H1 (cell line): ENCODE measurements around the gene CERKL. TPM values are rescaled to one million over a fixed set of nuclear protein-coding genes. Genes with fewer than 3 reads are reported as not detected.

Source experiments
- CTCF ChIA-PET: fragments of 300-600 bp; sonication (Branson Sonifier 250); formaldehyde crosslinking; loops from one replicate; lab custom pipeline; 2021; ENCODE audit not compliant: partially characterized antibody; lab: Charles Lee
- POLR2A ChIA-PET: fragments of 300-600 bp; sonication (Branson Sonifier 250); formaldehyde crosslinking; loops from one replicate; lab custom pipeline; 2021; ENCODE audit warnings: inconsistent platforms; ENCODE audit not compliant: partially characterized antibody; lab: Charles Lee
- DNase-seq, 2 experiments: peaks; one replicate each; pipeline versions ENCODE4 v3.0.0 to v3.0.0-alpha.2; 2010 to 2022; ENCODE audit warnings: low spot score in 2 of 2, low read depth in 1 of 2, mixed read lengths in 1 of 2
- FAIRE-seq: peaks from 2 replicates; lab custom pipeline; 2011; peaks lifted over from hg19 to GRCh38; lab: Jason Lieb, UNC
- H2AFZ ChIP-seq: 2 replicates; pipeline ENCODE4 v1.8.1; 2012; ENCODE audit warnings: low read length, inconsistent platforms
- H2AK5ac ChIP-seq: 2 replicates; pipeline ENCODE4 v1.6.1; 2013; ENCODE audit warnings: low read depth, low read length
- H2BK120ac ChIP-seq: replicated peaks from 2 replicates; pipeline ENCODE3; 2013; ENCODE audit warnings: low read depth, low read length, inconsistent platforms
- H2BK12ac ChIP-seq: 2 replicates; pipeline ENCODE4 v1.6.1; 2013; ENCODE audit warnings: low read depth, low read length
- H2BK15ac ChIP-seq: 2 replicates; pipeline ENCODE4 v1.6.1; 2013; ENCODE audit warnings: low read length
- H2BK20ac ChIP-seq: 2 replicates; pipeline ENCODE4 v1.6.1; 2013; ENCODE audit warnings: low read length
- H2BK5ac ChIP-seq: 2 replicates; pipeline ENCODE4 v1.6.1; 2013; ENCODE audit warnings: low read depth, low read length
- H3K14ac ChIP-seq: 2 replicates; pipeline ENCODE4 v1.6.1; 2013; ENCODE audit warnings: inconsistent platforms; ENCODE audit not compliant: insufficient read length
- H3K18ac ChIP-seq: 2 replicates; pipeline ENCODE4 v1.6.1; 2013; ENCODE audit warnings: low read length; ENCODE audit errors: extremely low read depth
- H3K23ac ChIP-seq: 2 replicates; pipeline ENCODE4 v1.6.1; 2013; ENCODE audit warnings: inconsistent platforms; ENCODE audit not compliant: insufficient read length
- H3K23me2 ChIP-seq: 2 replicates; pipeline ENCODE4 v1.6.1; 2013; ENCODE audit warnings: low read depth, low read length
- H3K27ac ChIP-seq: 2 replicates; pipeline ENCODE4 v1.6.1; 2011; ENCODE audit warnings: low read depth, low read length, inconsistent platforms
- H3K27me3 ChIP-seq, 4 experiments: replicated peaks in 1 of 4; 1 replicate in 1 of 4; 2 replicates in 3 of 4; pipeline versions ENCODE4 v1.6.1 to v1.8.1; 2011 to 2013; ENCODE audit warnings: low read length in 3 of 4, mild to moderate bottlenecking in 3 of 4, inconsistent platforms in 2 of 4, mixed read lengths in 2 of 4, moderate library complexity in 1 of 4; ENCODE audit not compliant: control insufficient read depth in 3 of 4, insufficient read depth in 3 of 4; ENCODE audit errors: extremely low read depth in 1 of 4
- H3K36me3 ChIP-seq, 4 experiments: 2 replicates each; pipeline versions ENCODE4 v1.6.1 to v1.8.1; 2011 to 2013; ENCODE audit warnings: mild to moderate bottlenecking in 4 of 4, low read length in 3 of 4, moderate library complexity in 2 of 4, control low read depth in 1 of 4, inconsistent platforms in 1 of 4; ENCODE audit not compliant: insufficient read depth in 4 of 4, control insufficient read depth in 2 of 4
- H3K4ac ChIP-seq: replicated peaks from 2 replicates; pipeline ENCODE3; 2013; ENCODE audit warnings: low read length, low read depth, mixed read lengths, inconsistent platforms; ENCODE audit not compliant: insufficient read length
- H3K4me1 ChIP-seq, 4 experiments: replicated peaks in 1 of 4; 1 replicate in 1 of 4; 2 replicates in 3 of 4; pipeline versions ENCODE4 v1.6.1 to v1.8.1; 2011 to 2013; ENCODE audit warnings: low read length in 3 of 4, inconsistent platforms in 2 of 4, mixed read lengths in 1 of 4; ENCODE audit not compliant: insufficient read depth in 4 of 4, control insufficient read depth in 3 of 4
- H3K4me2 ChIP-seq, 2 experiments: 2 replicates each; pipeline versions ENCODE4 v1.6.1 to v1.8.1; 2011 to 2013; ENCODE audit warnings: low read depth in 2 of 2, low read length in 2 of 2, control low read depth in 1 of 2, inconsistent platforms in 1 of 2, mild to moderate bottlenecking in 1 of 2; ENCODE audit not compliant: insufficient read depth in 1 of 2
- H3K4me3 ChIP-seq, 4 experiments: fragments of 200-600, 300-600 bp in 1 of 4; sonication (generic), shearing (Covaris generic), sonication (Bioruptor Twin) in 1 of 4; 2 replicates each; pipeline versions ENCODE4 v1.5.1 to v1.8.1; 2011 to 2016; ENCODE audit warnings: low read length in 4 of 4, low read depth in 3 of 4, control low read depth in 2 of 4, inconsistent platforms in 2 of 4, mild to moderate bottlenecking in 2 of 4, mixed read lengths in 1 of 4, moderate library complexity in 1 of 4; ENCODE audit not compliant: insufficient read depth in 2 of 4; ENCODE audit errors: extremely low read depth in 1 of 4
- H3K56ac ChIP-seq: replicated peaks from 2 replicates; pipeline ENCODE3; 2013; ENCODE audit warnings: low read depth, mild to moderate bottlenecking, mixed read lengths, low read length, inconsistent platforms; ENCODE audit not compliant: insufficient read length
- H3K79me1 ChIP-seq: 2 replicates; pipeline ENCODE4 v1.6.1; 2013; ENCODE audit warnings: low read depth, low read length, control low read depth
- H3K79me2 ChIP-seq, 2 experiments: 2 replicates each; pipeline versions ENCODE4 v1.6.1 to v1.8.1; 2012 to 2013; ENCODE audit warnings: low read length in 2 of 2, mild to moderate bottlenecking in 2 of 2, inconsistent platforms in 1 of 2; ENCODE audit not compliant: insufficient read depth in 2 of 2, control insufficient read depth in 1 of 2
- H3K9ac ChIP-seq, 4 experiments: replicated peaks in 1 of 4; 1 replicate in 1 of 4; 2 replicates in 3 of 4; pipeline versions ENCODE4 v1.6.1 to v1.8.1; 2011 to 2013; ENCODE audit warnings: low read depth in 3 of 4, low read length in 3 of 4, control low read depth in 2 of 4, mild to moderate bottlenecking in 2 of 4, moderate library complexity in 2 of 4, inconsistent platforms in 1 of 4; ENCODE audit errors: extremely low read depth in 1 of 4
- H3K9me3 ChIP-seq, 2 experiments: 2 replicates each; pipeline versions ENCODE4 v1.6.1 to v1.8.1; 2012 to 2013; ENCODE audit warnings: mild to moderate bottlenecking in 2 of 2, moderate library complexity in 2 of 2, control low read depth in 1 of 2, inconsistent platforms in 1 of 2, low read depth in 1 of 2, low read length in 1 of 2, mixed read lengths in 1 of 2; ENCODE audit not compliant: insufficient read depth in 2 of 2
- H4K20me1 ChIP-seq, 2 experiments: replicated peaks in 1 of 2; 2 replicates each; pipeline versions ENCODE3 to v1.8.1; 2011 to 2013; ENCODE audit warnings: inconsistent platforms in 2 of 2, low read length in 2 of 2, mild to moderate bottlenecking in 1 of 2; ENCODE audit not compliant: insufficient read depth in 2 of 2, control insufficient read depth in 1 of 2
- H4K5ac ChIP-seq: 2 replicates; pipeline ENCODE4 v1.6.1; 2013; ENCODE audit warnings: low read length, low read depth, mixed read lengths, inconsistent platforms; ENCODE audit not compliant: insufficient read length
- H4K8ac ChIP-seq: 2 replicates; pipeline ENCODE4 v1.8.0; 2013; ENCODE audit warnings: mild to moderate bottlenecking, moderate library complexity, low read length, inconsistent platforms; ENCODE audit not compliant: insufficient read depth; ENCODE audit errors: extremely low read depth
- H4K91ac ChIP-seq: replicated peaks from 2 replicates; pipeline ENCODE3; 2013; ENCODE audit warnings: low read length, mixed read lengths, inconsistent platforms; ENCODE audit not compliant: insufficient read length
- ASH2L ChIP-seq: fragments of 200-600, 300-600 bp; sonication (generic); IDR thresholded peaks from one replicate; pipeline ENCODE4 v1.7.1; 2017; ENCODE audit warnings: low read length
- CEBPB ChIP-seq: IDR thresholded peaks from 2 replicates; pipeline ENCODE4 v1.6.1; 2012; ENCODE audit warnings: low read depth, low read length
- CHD2 ChIP-seq: IDR thresholded peaks from 2 replicates; pipeline ENCODE4 v1.6.1; 2012; ENCODE audit warnings: low read length, improper control_type of control experiment
- EGR1 ChIP-seq: IDR thresholded peaks from 2 replicates; pipeline ENCODE4 v1.6.1; 2011; ENCODE audit warnings: low read depth, low read length, borderline replicate concordance
- EP300 ChIP-seq, 2 experiments: IDR thresholded peaks; 1 replicate in 1 of 2; 2 replicates in 1 of 2; pipeline ENCODE4 v1.6.1; 2011 to 2012; ENCODE audit warnings: low read depth in 2 of 2, low read length in 2 of 2, mild to moderate bottlenecking in 2 of 2, borderline replicate concordance in 1 of 2, inconsistent platforms in 1 of 2, moderate library complexity in 1 of 2
- FOSL1 ChIP-seq: IDR thresholded peaks from 2 replicates; pipeline ENCODE4 v1.6.1; 2011; ENCODE audit warnings: mild to moderate bottlenecking, low read depth, low read length, moderate library complexity; ENCODE audit not compliant: insufficient read depth
- GABPA ChIP-seq: IDR thresholded peaks from 2 replicates; pipeline ENCODE4 v1.6.1; 2011; ENCODE audit warnings: mild to moderate bottlenecking, low read length, moderate library complexity, borderline replicate concordance; ENCODE audit not compliant: insufficient read depth
- GTF2F1 ChIP-seq: IDR thresholded peaks from 2 replicates; pipeline ENCODE4 v1.6.1; 2012; ENCODE audit warnings: low read depth, low read length, improper control_type of control experiment, borderline replicate concordance
- HDAC2 ChIP-seq, 2 experiments: fragments of 300-600 bp in 1 of 2; sonication (generic) in 1 of 2; IDR thresholded peaks; 2 replicates each; pipeline ENCODE4 v1.6.1; 2011 to 2012; ENCODE audit warnings: low read depth in 2 of 2, low read length in 2 of 2, mild to moderate bottlenecking in 2 of 2, moderate library complexity in 2 of 2, borderline replicate concordance in 1 of 2, inconsistent platforms in 1 of 2
- KDM5A ChIP-seq: fragments of 200-600 bp; IDR thresholded peaks from 2 replicates; pipeline ENCODE4 v1.7.1; 2012; ENCODE audit warnings: mild to moderate bottlenecking, low read length, inconsistent platforms, mixed read lengths
- POLR2A ChIP-seq, 2 experiments: IDR thresholded peaks; 1 replicate in 1 of 2; 2 replicates in 1 of 2; pipeline ENCODE4 v1.6.1; 2011; ENCODE audit warnings: low read depth in 2 of 2, low read length in 2 of 2, mild to moderate bottlenecking in 2 of 2; ENCODE audit errors: control extremely low read depth in 1 of 2
- POU5F1 ChIP-seq: IDR thresholded peaks from 2 replicates; pipeline ENCODE4 v1.6.1; 2011; ENCODE audit warnings: low read depth, mild to moderate bottlenecking, low read length, moderate library complexity
- SIRT6 ChIP-seq: IDR thresholded peaks from one replicate; pipeline ENCODE4 v1.7.1; 2012; ENCODE audit warnings: low read length, inconsistent platforms
- SUZ12 ChIP-seq: fragments of 200-600 bp; sonication (generic); IDR thresholded peaks from 2 replicates; pipeline ENCODE4 v1.6.1; 2012; ENCODE audit warnings: mild to moderate bottlenecking, inconsistent platforms, low read length, moderate library complexity, mixed read lengths
- TAF7 ChIP-seq: optimal IDR thresholded peaks from 2 replicates; pipeline ENCODE3; 2011; ENCODE audit warnings: low read depth, mild to moderate bottlenecking, inconsistent platforms, low read length, moderate library complexity, borderline replicate concordance
- TBP ChIP-seq: IDR thresholded peaks from 2 replicates; pipeline ENCODE4 v1.6.1; 2011; ENCODE audit warnings: low read depth, low read length, improper control_type of control experiment
- WGBS, 2 experiments: shearing (Covaris generic) in 1 of 2; methylation state at CpG; one replicate each; pipeline versions ENCODE4 v1.1.6 to v1.1.7; 2013 to 2015; ENCODE audit warnings: low lambda C conversion rate in 2 of 2, mixed read lengths in 2 of 2, inconsistent platforms in 1 of 2, low coverage in 1 of 2, missing lambda C conversion rate in 1 of 2; ENCODE audit not compliant: insufficient replicate concordance in 2 of 2, insufficient coverage in 1 of 2, insufficient read length in 1 of 2; ENCODE audit errors: extremely low coverage in 1 of 2, missing lambda C conversion rate in 1 of 2; 5-methylcytosine and 5-hydroxymethylcytosine counted together
- polyA plus RNA-seq, 7 experiments: library from polyadenylated mRNA; depleted of rRNA in 3 of 7; stranded (reverse) in 5 of 7; unstranded in 2 of 7; fragments of >200 nt in 5 of 7; fragments of 200-250 nt in 2 of 7; gene quantifications; 1 replicate in 5 of 7; 2 replicates in 1 of 7; 4 replicates in 1 of 7; pipeline versions ENCODE4 v1.2.1 to v1.2.3, GENCODE V29; 2011 to 2013; ENCODE audit warnings: missing spikeins in 2 of 7, mixed read lengths in 2 of 7
- total RNA-seq: library from RNA; stranded (reverse); fragmentation: NEBNext Ultra II Directional; extraction: Animal tissue kit (Norgen Biotek cat#: 25700); gene quantifications from 2 replicates; pipeline ENCODE4 v1.2.1, GENCODE V29; 2021

Gene CERKL
- total and polyA plus RNA-seq, 2 of the 8 experiments (the other 6 are each of a cell fraction or from before 2014, with no cell fraction given), result 0.05 TPM; not detected in 1

- H2BK120ac ChIP-seq, result no peak overlapping the region
- no peaks in the 10 kb centered on the region for H4K20me1 ChIP-seq
- H4K91ac ChIP-seq, result no peak overlapping the region
- H2BK15ac ChIP-seq, result no peak overlapping the region
- ChIA-PET CTCF (interaction anchor here (3.1 kb wide), 1 partner anchor 72 kb away, joined by 14 read pairs; no protein-coding TSS in a partner anchor), POLR2A (no interaction called here)
- DNase-seq, result no peak
- H4K5ac ChIP-seq, result no peak overlapping the region
- no peak overlapping the region for H3K9ac ChIP-seq
- H3K4me3 ChIP-seq, result no peak overlapping the region
- TF ChIP-seq SUZ12 (no peak), EGR1 (no peak), GABPA (no peak), CEBPB (no peak), ASH2L (no peak), SIRT6 (no peak), TBP (no peak), TAF7 (no peak), CHD2 (no peak), FOSL1 (no peak), POU5F1 (no peak), POLR2A (IDR thresholded peaks at IDR 0.05; ENCODE audit: control extremely low read depth in 1 of 2, low read depth in 2 of 2, low read length in 2 of 2) (no peak), EP300 (IDR thresholded peaks at IDR 0.05; ENCODE audit: borderline replicate concordance in 1 of 2, low read depth in 2 of 2, low read length in 2 of 2) (no peak), HDAC2 (IDR thresholded peaks at IDR 0.05; ENCODE audit: borderline replicate concordance in 1 of 2, low read depth in 2 of 2, low read length in 2 of 2) (no peak), KDM5A (no peak), GTF2F1 (no peak)
- H3K36me3 ChIP-seq, result no peaks in the 10 kb centered on the region
- FAIRE-seq, result no peak
- H3K23me2 ChIP-seq, result no peaks in the 10 kb centered on the region
- no peak overlapping the region for H4K8ac ChIP-seq
- H3K14ac ChIP-seq, result no peak overlapping the region
- H2BK12ac ChIP-seq, result no peak overlapping the region
- no peak overlapping the region for H2AK5ac ChIP-seq
- H3K27ac ChIP-seq, result no peak overlapping the region
- H2BK20ac ChIP-seq, result no peak overlapping the region
- no peaks in the 10 kb centered on the region for H3K79me2 ChIP-seq
- H3K9me3 ChIP-seq, result no peaks in the 10 kb centered on the region
- no peak overlapping the region for H3K18ac ChIP-seq
- no peak overlapping the region for H3K4ac ChIP-seq
- no peak overlapping the region for H3K4me2 ChIP-seq
- no peaks in the 10 kb centered on the region for H3K79me1 ChIP-seq
- H3K23ac ChIP-seq, result no peak overlapping the region
- no peaks in the 10 kb centered on the region for H3K27me3 ChIP-seq
- no peak overlapping the region for H2AFZ ChIP-seq
- 100% methylated on average over 1 of the region's 1 CpG; no CpG with 5 or more reads in 1 of the 2 experiments for WGBS, 2 experiments
- no peak overlapping the region for H3K56ac ChIP-seq
- H3K4me1 ChIP-seq, result no peaks in the 10 kb centered on the region
- H2BK5ac ChIP-seq, result no peak overlapping the region
Measured at GRCh38 chr2:181643151-181643550, 13.8 kb downstream of the CERKL start.
